Activated T-cell treated with anti-CD3 and anti-CD28 coated beads for 48 hours (primary cell): ENCODE results near the gene CHTF8.

Experiments used
- DNase-seq: peaks from one replicate; pipeline ENCODE4 v3.0.0-alpha.2; 2020; ENCODE audit warnings: low read depth

Gene CHTF8

DNA sequence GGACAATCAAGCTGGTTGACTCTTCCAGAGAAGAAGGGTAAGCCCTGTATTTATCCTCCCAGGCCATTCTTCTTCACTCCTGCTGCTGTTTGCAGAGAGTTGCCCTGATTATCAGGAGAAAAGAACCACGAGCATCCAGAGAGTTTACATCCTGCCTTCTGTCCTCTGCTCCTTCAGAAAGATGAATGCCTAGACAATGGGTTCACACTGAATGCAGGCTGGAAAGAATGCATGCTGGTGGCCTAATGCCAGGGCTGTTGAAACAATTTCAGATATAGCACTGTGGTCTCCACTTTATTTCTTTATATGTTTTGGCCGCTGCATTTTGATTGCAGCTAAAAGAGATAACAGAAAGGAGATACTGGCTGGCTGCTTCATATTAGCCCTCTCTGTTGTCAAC is 48.1 kb downstream of the CHTF8 start:
- DNase-seq = no peak

DNA sequence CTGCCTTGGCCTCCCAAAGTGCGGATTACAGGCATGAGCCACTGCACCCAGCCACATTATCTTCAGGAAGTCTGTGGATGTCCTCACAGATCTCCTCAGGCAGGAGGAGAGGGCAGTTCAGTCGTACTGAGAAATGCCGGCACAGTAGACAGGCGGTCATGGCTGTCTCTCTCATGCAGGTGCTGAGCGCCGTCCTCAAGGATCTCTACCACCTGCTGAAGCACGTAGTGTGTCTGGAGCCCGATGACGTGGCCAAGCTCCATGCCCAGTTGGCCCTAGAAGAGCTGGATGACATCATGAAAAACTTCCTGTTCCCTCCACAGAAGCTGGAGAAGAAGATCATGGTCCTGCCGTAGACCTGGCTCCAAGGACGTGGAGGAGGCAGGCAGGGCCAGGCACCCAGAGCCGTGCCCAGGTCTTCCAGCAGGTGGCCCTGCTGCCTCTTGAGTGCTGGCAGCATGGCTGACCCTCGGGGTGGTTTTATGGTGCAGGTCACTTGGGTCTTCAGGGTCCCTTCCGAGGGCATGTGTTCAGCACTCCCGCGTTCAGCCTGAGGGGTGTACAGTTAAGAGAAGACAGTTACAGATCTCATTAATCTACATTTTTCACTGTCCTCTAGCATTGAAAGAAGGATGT is 49.0 kb downstream of the CHTF8 start:
- no peak for DNase-seq

DNA sequence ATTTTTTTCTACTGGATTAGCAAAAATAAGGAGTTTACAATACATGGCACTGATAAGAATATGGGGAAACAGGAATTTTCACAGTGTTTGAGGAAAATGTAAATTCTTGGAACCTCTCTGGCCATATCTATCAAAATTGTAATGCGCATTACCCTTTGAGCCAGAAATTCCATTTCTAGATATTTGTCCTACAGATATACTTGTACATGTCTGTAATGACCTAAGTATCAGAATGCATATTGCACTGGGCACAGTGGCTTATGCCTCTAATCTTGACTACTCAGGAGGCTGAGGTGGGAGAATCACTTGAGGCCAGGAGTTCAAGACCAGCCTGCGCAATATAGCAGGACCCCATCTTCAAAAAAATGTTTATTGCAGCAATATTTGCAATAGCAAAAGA is 52.7 kb downstream of the CHTF8 start:
- DNase-seq = no peak

DNA sequence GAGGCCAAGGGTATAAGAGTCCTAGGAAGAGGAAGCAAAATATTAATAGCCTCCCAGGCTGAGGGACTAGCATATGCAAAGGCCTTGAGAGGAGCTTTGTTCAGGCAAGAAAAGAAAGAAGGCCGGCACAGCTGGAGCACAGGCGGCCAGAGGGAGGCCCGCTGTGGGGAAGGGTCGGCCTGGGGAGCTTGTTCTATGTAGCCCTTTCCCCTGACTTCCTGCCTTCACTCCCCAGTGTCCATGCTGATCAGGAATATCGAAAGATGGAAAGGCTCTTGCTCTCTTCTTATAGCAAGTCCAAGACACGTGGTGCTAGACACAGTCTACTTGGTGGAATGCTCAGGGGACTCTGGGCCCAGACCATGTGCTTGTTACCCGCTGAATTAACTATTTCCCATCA is 54.3 kb downstream of the CHTF8 start:
- DNase-seq = no peak

DNA sequence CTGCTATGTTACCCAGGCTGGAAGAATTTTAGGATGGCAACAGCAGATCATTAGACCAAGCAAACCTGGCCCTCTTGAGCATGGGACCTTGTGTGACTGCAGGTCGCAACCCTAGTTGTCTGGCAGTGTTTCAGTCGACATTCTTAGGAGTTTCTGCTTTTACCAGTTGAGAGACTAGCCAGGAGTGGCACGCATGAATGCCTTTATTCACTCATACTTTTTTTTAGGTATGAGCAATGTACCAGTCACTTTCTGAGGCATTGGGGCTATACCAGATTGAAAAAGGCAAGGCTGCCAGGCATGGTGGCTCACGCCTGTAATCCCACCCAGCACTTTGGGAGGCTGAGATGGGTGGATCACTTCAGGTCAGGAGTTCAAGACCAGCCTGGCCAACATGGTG is 55.1 kb downstream of the CHTF8 start:
- no peak for DNase-seq

DNA sequence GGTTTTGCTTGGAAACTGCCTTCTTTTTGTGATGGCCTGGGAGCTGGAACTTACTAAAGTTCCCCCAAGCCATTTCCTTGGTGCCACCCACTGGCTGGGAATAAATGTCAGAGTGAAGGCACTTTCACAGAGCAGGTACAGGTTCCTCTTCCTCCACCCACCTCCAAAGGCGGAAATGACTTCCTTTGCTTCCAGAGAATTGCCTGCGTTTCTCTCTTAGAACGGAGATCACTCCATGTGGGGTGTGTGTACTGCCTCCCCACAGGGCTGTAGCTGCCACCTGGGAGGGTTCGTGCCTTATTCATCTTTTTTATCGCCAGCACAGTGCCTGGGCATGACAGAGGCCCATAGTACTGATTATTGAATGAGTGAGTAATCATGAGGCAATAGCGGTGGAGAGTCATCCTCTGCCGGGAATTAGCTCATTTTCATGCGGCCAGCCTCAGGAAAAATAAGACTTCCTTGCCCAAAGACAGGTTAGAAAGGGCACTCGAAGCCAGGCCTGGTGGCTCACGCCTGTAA is 59.1 kb downstream of the CHTF8 start:
- no peak for DNase-seq

DNA sequence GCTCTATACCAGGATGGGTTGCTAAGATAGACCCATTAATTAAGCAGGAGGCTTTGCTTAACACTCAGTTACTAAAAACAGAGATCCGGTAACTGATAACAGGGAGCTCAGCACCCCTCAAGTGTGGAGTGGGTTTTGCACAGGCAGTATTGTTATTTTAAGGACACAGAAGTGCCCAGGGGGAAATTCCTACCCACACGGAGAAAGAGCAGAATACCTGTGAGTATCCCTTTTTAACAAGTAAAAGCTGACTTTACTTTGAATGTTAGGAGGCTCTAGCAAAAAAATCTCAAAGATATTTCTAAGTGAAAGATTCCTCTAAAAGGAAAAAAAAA is 59.8 kb downstream of the CHTF8 start:
- no peak for DNase-seq

DNA sequence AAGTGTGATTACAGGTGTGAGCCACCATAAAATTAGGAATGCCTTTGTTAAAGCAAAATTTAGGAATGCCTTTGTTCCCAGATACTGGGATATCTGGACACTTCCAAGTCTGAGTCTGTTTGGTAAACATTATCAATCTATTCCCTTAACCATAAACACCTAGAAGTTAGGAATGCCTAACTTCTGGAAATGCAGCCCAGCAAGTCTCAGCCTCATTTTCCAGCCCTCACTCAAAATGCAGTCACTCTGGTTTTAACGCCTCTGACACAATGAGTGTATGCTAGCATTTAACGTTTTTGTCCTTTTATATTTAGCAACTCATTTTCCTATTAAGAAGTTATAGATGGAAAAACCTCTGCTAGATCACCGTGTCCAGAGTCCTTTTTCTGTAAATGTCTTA is 61.4 kb downstream of the CHTF8 start:
- no peak for DNase-seq

DNA sequence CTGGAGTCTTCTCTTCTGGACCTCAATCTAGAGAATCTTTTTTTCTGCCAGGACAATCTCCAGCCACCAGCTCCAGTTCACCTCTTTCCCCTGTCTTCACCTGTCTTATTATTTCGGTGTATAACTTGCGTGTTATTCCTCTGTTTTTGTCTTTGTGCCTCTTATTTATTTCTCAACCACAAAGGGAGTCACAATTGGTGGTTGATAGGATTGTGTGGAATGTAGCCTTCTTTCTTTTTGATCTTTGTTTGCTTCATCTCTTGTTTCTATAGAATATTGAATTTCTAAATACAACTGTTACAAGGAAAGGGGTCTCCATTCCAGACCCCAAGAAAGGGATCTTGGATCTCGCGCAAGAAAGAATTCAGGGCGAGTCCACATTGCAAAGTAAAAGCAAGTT is 62.9 kb downstream of the CHTF8 start:
- no peak for DNase-seq
